Measurements from ENCODE around the gene GRM7.

GRCh38 chr3:7333125-7333524 lies 472.2 kb downstream of the GRM7 start:
- TF ChIP-seq POLR2A (IDR thresholded peaks at IDR 0.05) = no peak
- TF ChIP-seq, protein P1, sequence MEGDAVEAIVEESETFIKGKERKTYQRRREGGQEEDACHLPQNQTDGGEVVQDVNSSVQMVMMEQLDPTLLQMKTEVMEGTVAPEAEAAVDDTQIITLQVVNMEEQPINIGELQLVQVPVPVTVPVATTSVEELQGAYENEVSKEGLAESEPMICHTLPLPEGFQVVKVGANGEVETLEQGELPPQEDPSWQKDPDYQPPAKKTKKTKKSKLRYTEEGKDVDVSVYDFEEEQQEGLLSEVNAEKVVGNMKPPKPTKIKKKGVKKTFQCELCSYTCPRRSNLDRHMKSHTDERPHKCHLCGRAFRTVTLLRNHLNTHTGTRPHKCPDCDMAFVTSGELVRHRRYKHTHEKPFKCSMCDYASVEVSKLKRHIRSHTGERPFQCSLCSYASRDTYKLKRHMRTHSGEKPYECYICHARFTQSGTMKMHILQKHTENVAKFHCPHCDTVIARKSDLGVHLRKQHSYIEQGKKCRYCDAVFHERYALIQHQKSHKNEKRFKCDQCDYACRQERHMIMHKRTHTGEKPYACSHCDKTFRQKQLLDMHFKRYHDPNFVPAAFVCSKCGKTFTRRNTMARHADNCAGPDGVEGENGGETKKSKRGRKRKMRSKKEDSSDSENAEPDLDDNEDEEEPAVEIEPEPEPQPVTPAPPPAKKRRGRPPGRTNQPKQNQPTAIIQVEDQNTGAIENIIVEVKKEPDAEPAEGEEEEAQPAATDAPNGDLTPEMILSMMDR (IDR thresholded peaks at IDR 0.05) = no peak
- no peak for TF ChIP-seq POLR2AphosphoS5 (IDR thresholded peaks at IDR 0.05)
